Activated CD4-positive, CD25-positive, alpha-beta regulatory T cell treated with anti-CD3 and anti-CD28 coated beads, Interleukin-2, amount 50 U/mL, for 24 hours (primary cell): ENCODE data around the gene TSPAN12.
A peak's percentile ranks its signal among the peaks of the same experiment; 100 is the strongest.
"Not testable (repeated sequence)": the region's sequence is repeated elsewhere in the genome, so short reads cannot be mapped to it uniquely, and the experiment has no call there.

ENCODE experiments used
- ATAC-seq, 2 donors: fragments of 150-1000 bp; cut with Tn5 transposase; one replicate each; pipeline ENCODE4 v1.10.0; 2021; ENCODE audit warnings: mild to moderate bottlenecking in 1 of 2, moderate library complexity in 1 of 2

TSPAN12 gene

DNA sequence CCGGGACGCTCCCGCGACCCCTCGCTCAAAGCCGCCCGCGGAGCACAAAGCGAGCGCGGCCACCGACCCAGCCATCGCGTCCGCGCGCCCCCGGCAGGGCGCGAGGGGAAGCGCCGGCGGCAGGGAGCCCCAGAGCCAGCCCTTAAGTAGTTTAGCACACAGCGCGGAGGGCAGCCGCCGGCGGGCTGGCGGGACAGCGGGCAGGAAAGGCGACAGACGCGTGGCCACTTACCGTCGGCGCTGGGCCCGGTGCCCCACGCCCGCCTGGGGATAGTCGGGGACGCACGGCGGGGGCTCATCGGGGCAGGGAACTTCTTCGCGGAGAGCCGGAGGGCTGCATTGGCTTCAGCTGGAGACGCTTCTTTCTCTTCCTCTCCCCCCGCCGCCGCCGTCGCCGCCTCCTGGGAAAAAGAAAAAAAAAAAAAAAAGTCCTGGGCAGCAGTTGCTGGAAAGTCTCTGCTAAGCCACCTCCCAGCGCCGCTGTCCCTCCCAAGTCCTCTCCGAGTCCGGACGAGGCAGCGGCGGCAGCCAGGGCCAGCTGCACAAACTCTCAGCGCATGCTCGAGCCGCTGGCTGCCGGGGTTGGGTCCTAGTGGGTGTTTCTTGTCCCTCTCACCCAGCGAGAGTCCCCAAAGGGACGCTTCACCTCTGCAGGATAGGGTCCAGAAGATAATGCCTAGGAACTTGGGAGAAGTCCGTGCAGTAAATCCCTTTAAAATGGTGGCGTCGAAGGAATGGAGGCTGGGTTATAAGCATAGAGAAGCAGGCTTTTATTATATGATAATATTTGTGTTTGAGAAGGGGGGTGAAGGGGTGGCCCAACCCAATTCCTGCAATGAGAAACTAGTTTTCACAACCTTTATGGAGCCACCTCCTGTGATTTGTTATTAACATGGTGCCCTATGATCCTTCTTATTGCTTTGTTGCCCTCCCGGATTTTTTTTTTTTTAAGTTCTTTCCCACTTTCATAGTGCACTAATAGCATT, at the start of gene TSPAN12:
TSPAN12 (minus strand) TSS at position 557 of the 986 bp plus-strand sequence. CDS start 1,381 bp downstream, outside the sequence.
- ATAC-seq, result peak; percentile 79 to 81

- ATAC-seq, result peak; percentile 53 to 58
Measured at GRCh38 chr7:120898715-120899499, 41.0 kb upstream of the TSPAN12 start.

- ATAC-seq, result not testable (repeated sequence)
Measured at GRCh38 chr7:120895253-120895652, 37.3 kb upstream of the TSPAN12 start.

DNA sequence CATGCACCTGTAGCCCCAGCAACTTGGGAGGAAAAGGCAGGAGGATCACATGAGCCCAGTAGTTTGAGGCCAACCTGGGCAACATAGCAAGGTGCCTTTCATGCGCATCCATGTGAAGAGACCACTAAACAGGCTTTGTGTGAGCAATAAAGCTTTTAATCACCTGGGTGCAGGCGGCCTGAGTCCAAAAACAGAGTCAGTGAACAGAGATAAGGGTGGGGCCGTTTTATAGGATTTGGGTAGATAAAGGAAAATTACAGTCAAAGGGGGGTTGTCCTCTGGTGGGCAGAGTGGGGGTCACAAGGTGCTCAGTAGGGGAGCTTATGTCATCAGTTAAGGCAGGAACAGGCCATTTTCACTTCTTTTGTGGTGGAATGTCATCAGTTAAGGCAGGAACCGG, 27.7 kb upstream of the TSPAN12 start:
- not testable (repeated sequence) for ATAC-seq

GRCh38 chr7:120877701-120878100, 19.8 kb upstream of the TSPAN12 start:
- ATAC-seq, result no peak

DNA sequence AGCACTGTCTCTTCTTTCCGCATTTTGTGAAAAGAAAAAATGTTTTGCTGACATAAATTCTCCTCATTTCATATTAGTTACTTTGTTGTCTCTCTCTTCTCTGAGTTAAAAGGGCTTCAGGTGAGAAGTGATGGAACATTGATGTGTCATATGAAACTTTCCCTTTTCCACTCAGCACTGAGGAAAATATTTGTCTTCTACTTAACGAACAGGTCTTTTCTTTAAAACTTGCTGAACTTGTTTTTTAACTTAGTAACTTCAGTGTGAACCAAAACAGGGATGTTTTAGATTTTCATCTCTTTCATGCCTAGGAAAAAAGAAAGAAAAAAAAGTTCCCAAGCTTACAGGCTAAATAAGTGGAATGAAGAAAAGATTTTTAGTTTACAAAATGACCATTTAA, 19.0 kb upstream of the TSPAN12 start:
- ATAC-seq, result no peak

- ATAC-seq, result no peak
Measured at GRCh38 chr7:120874722-120875121, 16.8 kb upstream of the TSPAN12 start.

DNA sequence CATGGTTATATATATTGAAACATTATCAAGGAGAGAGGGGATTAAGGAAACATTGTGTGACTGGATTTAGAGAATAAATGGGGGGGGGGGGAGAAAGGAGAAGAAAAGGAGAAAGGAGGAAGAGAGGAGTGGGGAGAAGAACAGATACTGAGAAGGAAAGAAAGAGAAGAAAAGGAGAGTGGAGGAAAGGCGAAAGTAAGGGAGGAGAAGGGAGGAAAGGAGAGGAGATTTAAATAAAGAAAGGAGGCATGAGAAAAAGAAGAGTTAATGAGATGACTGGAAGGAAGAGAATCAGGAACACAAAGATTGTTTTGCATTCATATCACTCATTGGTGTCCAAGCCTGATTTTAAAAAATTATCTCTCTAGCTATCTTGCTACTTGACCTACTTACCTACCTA, 16.1 kb upstream of the TSPAN12 start:
- no peak for ATAC-seq

- ATAC-seq, result no peak
Measured at GRCh38 chr7:120873401-120873800, 15.5 kb upstream of the TSPAN12 start.

- no peak for ATAC-seq
Measured at GRCh38 chr7:120869700-120870099, 11.8 kb upstream of the TSPAN12 start.

- ATAC-seq, result no peak
Measured at GRCh38 chr7:120867932-120868331, 10.0 kb upstream of the TSPAN12 start.

GRCh38 chr7:120865191-120865981, 7.4 kb upstream of the TSPAN12 start:
- ATAC-seq, result no peak

- ATAC-seq, result no peak
Measured at GRCh38 chr7:120864141-120864900, 6.4 kb upstream of the TSPAN12 start.

GRCh38 chr7:120862987-120863590, 5.1 kb upstream of the TSPAN12 start:
- no peak for ATAC-seq

- no peak for ATAC-seq
Measured at GRCh38 chr7:120860156-120860555, 2.2 kb upstream of the TSPAN12 start.

DNA sequence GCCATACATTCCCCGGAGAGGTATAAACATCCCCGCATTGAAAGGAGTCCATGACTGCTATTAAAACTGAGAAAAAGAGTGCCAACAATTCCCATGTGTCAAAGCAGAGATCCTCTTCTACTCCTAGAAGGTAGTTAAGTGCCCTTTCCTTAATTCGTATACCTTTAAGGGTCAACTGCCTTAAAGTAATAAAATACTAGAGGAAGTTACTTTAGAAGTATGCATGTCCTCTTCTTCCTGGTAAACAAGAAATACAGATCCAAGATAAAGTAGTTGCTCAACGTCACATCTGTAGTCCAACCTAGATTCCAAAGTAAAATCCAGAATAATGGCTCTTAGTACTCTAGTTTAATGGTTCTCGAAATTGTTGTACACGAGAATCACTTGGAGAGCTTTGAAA, 1.5 kb upstream of the TSPAN12 start:
- no peak for ATAC-seq

DNA sequence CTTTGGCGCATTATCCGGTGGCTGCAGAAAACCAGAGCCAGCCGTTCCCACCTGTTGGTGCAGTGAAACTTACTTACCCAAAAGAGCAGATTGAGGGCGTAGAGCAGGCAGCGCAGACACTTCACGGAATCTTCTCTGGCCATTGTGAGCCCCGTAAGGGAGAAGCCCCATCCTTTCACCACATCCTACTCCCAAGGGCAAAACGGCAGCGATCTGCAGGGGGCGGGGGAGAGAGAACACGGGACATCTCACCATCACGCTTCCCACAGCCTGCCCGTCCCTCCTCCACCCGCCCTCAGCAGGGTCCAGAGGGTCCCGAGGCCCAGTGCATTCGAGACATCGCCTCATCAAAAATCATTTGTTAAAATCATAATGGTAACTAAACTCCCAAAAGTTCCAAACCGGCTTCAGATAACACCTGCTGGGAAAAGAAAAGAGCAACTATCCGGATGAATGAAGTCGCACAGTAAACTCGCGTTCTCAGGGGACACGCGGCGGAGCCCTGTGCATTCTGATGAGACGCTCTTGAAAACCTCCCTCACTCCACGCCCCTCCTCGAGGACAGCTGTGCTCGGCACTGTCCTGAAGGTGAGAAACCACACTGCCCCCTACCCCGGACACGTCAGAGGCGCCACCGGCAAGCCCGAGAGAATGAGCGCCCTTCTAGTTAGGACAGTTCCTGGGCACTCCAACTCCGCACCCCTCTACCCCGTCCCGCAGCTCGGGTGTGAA, 1.2 kb downstream of the TSPAN12 start:
- ATAC-seq, result peak; percentile 22 to 28

GRCh38 chr7:120856198-120856597, 1.7 kb downstream of the TSPAN12 start:
- no peak for ATAC-seq

DNA sequence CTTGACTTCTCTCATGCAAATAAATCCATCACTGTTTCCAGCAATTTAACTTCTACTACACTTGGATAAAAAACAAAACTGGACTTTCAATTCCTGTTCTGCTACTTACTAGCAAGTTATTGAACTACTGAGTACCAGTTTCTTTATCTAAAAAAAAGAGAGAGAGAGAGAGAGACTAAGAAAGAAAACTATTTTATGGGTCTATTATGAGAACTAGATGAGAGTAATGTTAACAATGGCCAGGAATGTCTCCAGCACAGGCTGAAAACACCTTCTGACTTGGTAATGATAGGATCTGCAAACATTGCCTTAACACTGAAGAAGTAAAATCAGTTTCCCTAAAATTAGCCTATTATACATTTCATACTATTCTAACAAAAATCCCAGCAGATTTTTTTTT, 5.2 kb downstream of the TSPAN12 start:
- no peak for ATAC-seq

DNA sequence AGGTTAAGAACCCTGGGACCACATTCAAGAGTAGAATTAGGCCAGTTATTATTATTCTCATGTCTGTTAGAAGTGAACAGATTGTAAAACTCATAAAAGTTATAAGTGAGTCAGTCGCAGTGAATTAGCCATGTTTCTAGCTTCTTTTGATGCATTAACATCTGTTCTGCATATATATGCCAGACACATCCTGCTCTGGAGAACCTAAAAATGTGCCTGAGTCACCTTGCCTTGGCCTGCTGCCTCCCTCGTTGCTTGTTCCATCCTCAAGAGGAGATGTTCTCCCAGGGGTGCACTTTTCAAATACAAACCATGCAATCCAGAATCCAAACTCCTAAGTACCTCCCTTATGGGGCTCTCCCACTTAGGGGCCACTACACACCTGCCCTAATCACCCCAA, 14.8 kb downstream of the TSPAN12 start:
- no peak for ATAC-seq

DNA sequence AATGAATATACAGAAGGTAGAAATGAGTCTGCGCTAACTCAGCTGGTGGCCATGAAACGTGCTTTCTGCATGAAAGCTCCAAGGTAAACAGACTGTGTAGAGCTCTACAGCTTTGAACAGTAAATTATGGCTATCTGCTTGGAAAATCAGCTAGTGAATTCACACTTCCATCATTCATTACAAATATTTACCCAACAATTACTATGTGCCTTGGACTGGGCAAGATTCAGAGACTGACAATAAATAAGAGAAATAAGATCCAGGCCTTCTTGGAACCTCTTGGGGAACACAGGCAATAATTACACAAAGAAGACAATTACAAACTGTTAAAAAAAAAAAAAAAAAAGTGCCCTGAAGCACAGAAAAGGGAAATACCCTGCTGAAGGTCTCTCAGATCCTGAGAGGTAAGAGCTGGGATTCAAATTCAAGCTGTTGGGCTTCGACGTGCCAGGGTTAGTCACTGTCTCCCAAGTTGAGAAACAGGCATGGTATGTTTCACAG, 15.8 kb downstream of the TSPAN12 start:
- no peak for ATAC-seq
